GM18868 (cell line): ENCODE data around the gene LMOD1.
A peak's percentile ranks its signal among the peaks of the same experiment; 100 is the strongest.

ENCODE experiments used
- ATAC-seq: cut with Tn5 transposase; IDR thresholded peaks from one replicate; pipeline ENCODE4 v1.9.1; 2021; ENCODE audit warnings: mild to moderate bottlenecking, moderate library complexity; ENCODE audit not compliant: unreplicated experiment

The LMOD1 gene

GRCh38 chr1:201895120-201895665 is 51.2 kb downstream of the LMOD1 start:
- no peak for ATAC-seq

- no peak for ATAC-seq
These were observed 51.8 kb downstream of the LMOD1 start for GRCh38 chr1:201894343-201895119.

- ATAC-seq, result no peak
These were observed 52.9 kb downstream of the LMOD1 start for GRCh38 chr1:201893431-201893830.

GRCh38 chr1:201892211-201892610 is 54.1 kb downstream of the LMOD1 start:
- ATAC-seq, result no peak

GRCh38 chr1:201891451-201892045 is 54.8 kb downstream of the LMOD1 start:
- no peak for ATAC-seq

- no peak for ATAC-seq
These were observed 55.4 kb downstream of the LMOD1 start for GRCh38 chr1:201890806-201891450.

- no peak for ATAC-seq
These were observed 56.1 kb downstream of the LMOD1 start for GRCh38 chr1:201890223-201890622.

GRCh38 chr1:201889090-201889968 is 57.0 kb downstream of the LMOD1 start:
- no peak for ATAC-seq

GRCh38 chr1:201888282-201889089 is 57.9 kb downstream of the LMOD1 start, which contains the start of gene SHISA4:
SHISA4 (plus strand) TSS chr1:201888898; CDS start chr1:201888995, 97 bp downstream.
- no peak for ATAC-seq

- no peak for ATAC-seq
These were observed 59.1 kb downstream of the LMOD1 start for GRCh38 chr1:201887116-201887866.

GRCh38 chr1:201886103-201886885 is 60.1 kb downstream of the LMOD1 start:
- ATAC-seq, result no peak

GRCh38 chr1:201885531-201886075 is 60.7 kb downstream of the LMOD1 start:
- no peak for ATAC-seq

- no peak for ATAC-seq
These were observed 61.9 kb downstream of the LMOD1 start for GRCh38 chr1:201884425-201884824.

GRCh38 chr1:201883786-201884185 is 62.6 kb downstream of the LMOD1 start:
- ATAC-seq, result no peak

- ATAC-seq, result no peak
These were observed 63.1 kb downstream of the LMOD1 start for GRCh38 chr1:201883266-201883665.

GRCh38 chr1:201882665-201883132 is 63.6 kb downstream of the LMOD1 start:
- peak; percentile 61 for ATAC-seq

GRCh38 chr1:201881617-201882016 is 64.7 kb downstream of the LMOD1 start:
- no peak for ATAC-seq
